HL-60 (cell line): ENCODE measurements around the gene NOTUM.

Source experiments
- DNase-seq, 2 experiments: peaks; one replicate each; pipeline ENCODE4 v3.0.0-alpha.2; 2010 to 2020; ENCODE audit warnings: low read depth in 1 of 2, low spot score in 1 of 2
- H3K27ac ChIP-seq: fragments of 250-450 bp; sonication (Bioruptor Pico); replicated peaks from 2 replicates; pipeline ENCODE4 v1.5.1; 2020; ENCODE audit warnings: mild to moderate bottlenecking, moderate library complexity
- H3K27me3 ChIP-seq: fragments of 250-450 bp; sonication (Bioruptor Pico); 2 replicates; pipeline ENCODE4 v1.5.1; 2021; ENCODE audit warnings: mild to moderate bottlenecking, moderate library complexity; ENCODE audit not compliant: insufficient read depth, poor library complexity, severe bottlenecking
- H3K4me3 ChIP-seq: replicated peaks from 2 replicates; pipeline ENCODE4 v1.5.1; 2011; ENCODE audit warnings: mild to moderate bottlenecking, control low read depth, low read length; ENCODE audit not compliant: insufficient read depth
- CTCF ChIP-seq: IDR thresholded peaks from one replicate; pipeline ENCODE4 v1.5.1; 2011; ENCODE audit warnings: low read length, control low read depth, inconsistent platforms; ENCODE audit not compliant: insufficient read depth
- GABPA ChIP-seq: IDR thresholded peaks from 2 replicates; pipeline ENCODE4 v1.6.1; 2012; ENCODE audit warnings: low read depth
- POLR2AphosphoS5 ChIP-seq: IDR thresholded peaks from 2 replicates; pipeline ENCODE4 v1.6.1; 2012; ENCODE audit warnings: low read depth
- REST ChIP-seq: IDR thresholded peaks from 2 replicates; pipeline ENCODE4 v1.6.1; 2012; ENCODE audit warnings: low read depth; ENCODE audit not compliant: insufficient replicate concordance
- SPI1 ChIP-seq: IDR thresholded peaks from 2 replicates; pipeline ENCODE4 v1.6.1; 2012; ENCODE audit warnings: low read depth, mild to moderate bottlenecking, borderline replicate concordance

Gene NOTUM

GRCh38 chr17:81914103-81914850 is 46.7 kb downstream of the NOTUM start:
- H3K27ac ChIP-seq, result no peak overlapping the region
- no peak overlapping the region for H3K4me3 ChIP-seq
- TF ChIP-seq POLR2AphosphoS5, result no peak; the same call in 1 of the 2 replicates
- TF ChIP-seq REST, result no peak
- no peak for TF ChIP-seq SPI1
- TF ChIP-seq GABPA, result no peak
- no peak for TF ChIP-seq CTCF
- no peaks in the 10 kb centered on the region for H3K27me3 ChIP-seq
- no peak for DNase-seq

- TF ChIP-seq CTCF, result no peak
- TF ChIP-seq SPI1, result no peak
- no peak for TF ChIP-seq GABPA
- TF ChIP-seq POLR2AphosphoS5, result no peak; the same call in 1 of the 2 replicates
- TF ChIP-seq REST, result no peak
- H3K4me3 ChIP-seq, result no peak overlapping the region
- no peaks in the 10 kb centered on the region for H3K27me3 ChIP-seq
- no peak overlapping the region for H3K27ac ChIP-seq
- no peak for DNase-seq
Measured at GRCh38 chr17:81913394-81914102, 47.4 kb downstream of the NOTUM start.

- TF ChIP-seq GABPA (no peak), REST (no peak), SPI1 (no peak), CTCF (no peak), POLR2AphosphoS5 (no peak)
- no peaks in the 10 kb centered on the region for H3K27me3 ChIP-seq
- no peak overlapping the region for H3K27ac ChIP-seq
- DNase-seq, result no peak
- no peak overlapping the region for H3K4me3 ChIP-seq
Measured at GRCh38 chr17:81912441-81913309, 48.3 kb downstream of the NOTUM start.
